ENCODE results near the gene TMEM53.

Gene TMEM53

DNA sequence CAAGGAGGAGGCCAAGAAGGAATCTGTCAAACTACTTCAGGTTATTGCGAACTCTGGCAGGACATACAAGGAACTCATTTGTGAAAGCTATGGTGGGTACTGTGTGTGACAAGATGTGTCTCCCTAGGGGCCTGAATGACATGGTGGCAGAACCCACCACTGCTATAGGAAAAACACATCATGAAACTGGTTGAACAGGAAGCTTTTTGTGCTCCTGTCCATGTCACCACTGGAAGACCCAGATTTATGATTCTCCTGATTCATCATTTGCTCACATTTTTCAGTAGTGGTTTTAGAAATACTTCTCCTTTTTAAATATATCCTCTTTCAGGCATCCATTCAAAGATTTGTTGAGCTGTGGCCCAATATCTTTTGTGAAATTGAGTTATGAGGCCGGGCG, 23.9 kb upstream of the TMEM53 start:
- in situ Hi-C loops (cut with MboI; ENCODE audit: low sequenced_read_pairs) = no loop called here

DNA sequence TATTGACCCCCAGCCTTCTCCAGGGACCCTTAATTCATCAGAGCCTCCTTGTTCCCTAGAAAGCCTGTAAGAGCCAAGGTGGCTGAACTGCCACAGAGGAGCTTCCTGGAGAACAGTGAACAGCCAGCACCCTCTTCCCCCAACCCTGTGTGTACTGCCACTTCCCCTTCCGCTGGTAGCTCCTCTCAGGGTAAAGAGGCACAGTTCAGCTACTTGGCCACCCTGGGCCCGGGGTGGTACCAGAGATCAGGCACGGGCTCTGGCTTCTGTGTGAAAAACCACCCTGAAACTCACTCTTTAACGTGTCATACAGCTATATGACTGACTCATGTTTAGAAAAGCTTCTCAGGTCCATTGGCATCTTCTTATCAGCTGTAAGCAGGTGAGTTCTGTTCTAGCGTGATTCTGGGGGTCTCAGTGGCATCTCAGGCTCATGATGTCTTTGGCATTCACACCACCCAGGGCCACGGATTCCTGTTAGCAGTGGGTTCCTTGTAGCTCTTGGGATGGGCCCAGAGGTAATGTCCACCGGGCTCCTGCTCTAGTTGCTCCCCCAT, 22.6 kb upstream of the TMEM53 start:
- in situ Hi-C loops (cut with MboI; ENCODE audit: low sequenced_read_pairs) = no loop called here

DNA sequence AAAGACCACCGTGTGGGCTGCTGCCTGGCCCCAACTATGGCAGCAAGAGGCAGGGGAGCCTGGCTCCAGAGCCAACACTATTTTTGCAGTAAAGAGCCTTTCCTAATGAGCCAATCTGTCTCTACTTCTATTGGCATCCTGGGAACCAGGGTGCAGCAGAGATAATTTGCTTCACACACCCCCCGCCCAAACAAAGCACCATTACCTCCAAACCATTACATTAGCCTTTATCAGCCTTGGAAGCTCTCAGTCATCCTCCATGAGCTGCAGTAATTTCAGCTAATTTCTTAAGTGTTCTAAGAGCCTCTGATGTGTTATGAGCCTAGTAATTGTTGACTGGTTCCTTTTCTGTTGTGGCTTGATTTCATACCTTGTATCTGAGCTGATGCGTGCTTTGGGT, 21.8 kb upstream of the TMEM53 start:
- in situ Hi-C loops (cut with MboI; ENCODE audit: low sequenced_read_pairs) = no loop called here

DNA sequence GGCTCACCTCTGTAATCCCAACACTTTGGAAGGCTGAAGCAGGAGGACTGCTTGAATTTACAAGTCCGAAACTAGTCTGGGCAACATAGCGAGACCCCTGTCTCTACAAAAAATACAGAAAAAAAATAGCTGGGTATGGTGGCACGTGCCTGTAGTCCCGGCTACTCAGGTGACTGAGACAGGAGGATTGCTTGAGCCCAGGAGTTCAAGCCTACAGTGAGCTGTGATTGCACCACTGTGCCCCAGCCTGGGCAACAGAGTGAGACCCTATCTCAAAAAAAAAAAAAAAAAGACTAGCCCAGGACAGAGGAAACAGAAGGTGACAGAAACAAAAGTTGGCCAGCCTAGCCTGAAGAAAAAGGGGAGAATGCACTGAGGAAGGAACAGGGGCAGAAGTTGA, 21.4 kb upstream of the TMEM53 start:
- in situ Hi-C loops (cut with MboI; ENCODE audit: low sequenced_read_pairs) = no loop called here

DNA sequence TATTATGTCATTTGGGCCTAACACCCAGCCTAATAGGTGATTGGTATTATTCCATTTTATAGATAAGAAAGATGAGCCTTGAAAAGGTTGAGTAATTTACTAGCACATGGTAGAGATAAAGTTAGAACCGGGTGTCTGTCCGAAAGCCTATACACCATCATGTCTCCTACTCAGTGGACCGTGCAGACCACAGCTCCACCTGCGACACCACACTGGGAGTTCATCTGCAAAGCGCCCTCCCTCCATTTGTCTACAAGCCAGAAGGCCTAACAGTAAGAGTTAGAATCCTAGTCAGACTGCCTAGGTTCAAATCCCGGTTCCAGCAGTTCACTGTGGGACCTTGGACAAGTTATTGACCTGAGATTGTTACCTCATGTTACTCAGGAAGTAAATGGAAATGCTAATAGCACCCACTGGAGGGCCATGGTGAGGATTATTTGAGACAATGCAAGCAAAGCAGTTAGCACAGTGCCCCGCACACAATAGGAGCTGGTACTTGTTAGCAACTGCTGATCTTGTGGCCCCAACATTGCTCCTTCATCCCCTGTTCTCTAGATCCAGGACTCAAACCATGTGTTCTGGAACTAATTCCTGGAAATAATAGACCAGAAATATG, 20.7 kb upstream of the TMEM53 start:
- in situ Hi-C loops (cut with MboI; ENCODE audit: low sequenced_read_pairs) = no loop called here

DNA sequence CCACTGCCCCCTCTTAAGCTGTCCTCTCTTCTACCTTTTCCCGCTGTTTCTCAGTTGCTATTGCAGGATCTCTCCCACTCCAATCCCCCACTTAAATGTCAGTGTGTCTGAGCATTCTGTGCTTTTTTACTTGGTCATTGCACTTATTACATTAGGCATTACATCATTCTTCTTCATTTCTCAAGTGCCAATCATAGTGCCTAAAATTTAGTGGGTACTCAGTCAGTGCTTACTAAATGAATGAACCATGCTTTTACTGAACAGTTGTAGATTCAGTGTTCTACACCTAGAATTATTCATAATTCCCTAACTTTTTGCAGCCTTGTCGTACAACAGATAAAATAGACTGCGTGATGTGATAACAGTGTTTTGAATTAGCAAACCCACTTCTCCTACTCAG, 19.6 kb upstream of the TMEM53 start:
- in situ Hi-C loops (cut with MboI; ENCODE audit: low sequenced_read_pairs) = no loop called here

DNA sequence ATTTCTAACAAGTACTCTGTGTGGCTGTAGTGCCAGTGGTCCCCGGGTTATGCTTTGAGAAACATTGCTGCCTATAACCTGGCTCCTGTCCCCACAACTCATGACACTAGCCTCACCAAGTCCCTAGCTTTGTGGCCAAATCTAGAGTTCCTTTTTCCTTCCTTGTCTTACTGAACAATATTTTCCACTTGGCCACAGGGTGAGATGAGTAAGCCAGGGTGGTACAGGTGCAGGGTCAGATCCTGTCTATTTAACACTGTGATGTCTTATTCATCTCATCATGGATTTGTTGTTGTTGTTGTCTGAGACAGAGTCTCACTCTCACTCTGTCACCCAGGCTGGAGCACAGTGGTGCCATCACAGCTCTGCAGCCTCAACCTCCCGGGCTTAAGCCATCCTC, 18.9 kb upstream of the TMEM53 start:
- in situ Hi-C loops (cut with MboI; ENCODE audit: low sequenced_read_pairs) = no loop called here

DNA sequence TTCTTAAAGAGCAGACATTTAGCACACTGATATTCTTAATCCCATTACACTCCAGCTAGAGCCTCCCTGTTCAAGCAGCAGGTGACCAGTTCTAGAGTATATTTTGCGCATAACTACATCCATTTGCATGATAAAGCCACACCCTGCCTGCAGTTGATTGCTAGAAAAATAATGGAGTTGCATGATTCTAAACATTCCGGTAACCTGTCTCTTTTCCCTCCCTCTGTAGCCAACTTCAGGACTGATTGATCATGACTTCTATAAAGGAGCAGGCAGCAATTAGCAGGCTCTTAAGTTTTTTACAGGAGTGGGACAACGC, 15.1 kb upstream of the TMEM53 start:
- in situ Hi-C loops (cut with MboI; ENCODE audit: low sequenced_read_pairs) = no loop called here

DNA sequence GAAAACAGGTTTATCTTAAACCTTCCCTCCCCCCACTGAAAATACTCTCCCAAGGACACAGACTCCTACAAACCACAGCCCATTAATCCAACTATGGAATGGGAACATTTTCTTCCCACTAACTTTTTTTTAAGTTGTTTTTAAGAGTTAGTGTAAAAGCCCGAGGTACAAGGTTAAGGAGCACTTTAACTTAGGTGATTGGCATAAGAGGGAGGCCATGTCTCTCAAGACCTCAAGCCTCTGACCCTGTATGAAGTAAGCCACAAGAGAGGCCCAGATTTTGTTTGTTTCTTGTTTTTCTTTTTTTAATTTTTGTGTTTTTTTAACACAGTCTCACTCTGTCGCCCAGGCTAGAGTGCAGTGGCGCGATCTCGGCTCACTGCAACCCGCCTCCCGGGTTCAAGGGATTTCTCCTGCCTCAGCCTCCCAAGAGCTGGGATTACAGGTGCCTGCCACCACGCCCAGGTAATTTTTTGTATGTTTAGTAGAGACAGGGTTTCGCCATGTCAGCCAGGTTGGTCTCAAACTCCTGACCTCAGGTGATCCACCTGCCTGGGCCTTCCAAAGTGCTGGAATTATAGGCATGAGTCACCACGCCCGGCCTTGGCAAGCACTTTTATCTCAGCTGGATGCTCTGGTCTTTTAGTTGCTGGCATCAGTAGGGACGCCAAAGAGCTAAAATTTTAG, 14.6 kb upstream of the TMEM53 start:
- in situ Hi-C loops (cut with MboI; ENCODE audit: low sequenced_read_pairs) = no loop called here

DNA sequence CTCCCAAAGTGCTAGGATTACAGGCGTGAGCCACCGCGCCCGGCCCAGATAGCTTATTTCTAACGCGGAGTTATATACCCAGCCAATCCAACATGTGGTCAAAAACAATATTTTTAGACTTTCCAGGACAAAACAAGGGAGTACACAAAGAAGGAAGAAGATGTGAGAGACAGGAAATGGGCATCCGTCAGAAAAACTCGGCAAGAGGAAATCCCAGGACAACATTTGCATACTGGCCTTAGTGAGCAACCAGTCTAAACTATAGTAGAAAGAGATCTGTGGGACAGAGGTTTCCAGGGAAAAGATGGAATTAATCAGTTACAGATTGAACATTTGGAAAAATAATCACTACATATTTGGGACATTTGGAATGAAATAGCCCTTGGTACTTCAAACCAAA, 11.6 kb upstream of the TMEM53 start:
- in situ Hi-C loops (cut with MboI; ENCODE audit: low sequenced_read_pairs) = no loop called here

DNA sequence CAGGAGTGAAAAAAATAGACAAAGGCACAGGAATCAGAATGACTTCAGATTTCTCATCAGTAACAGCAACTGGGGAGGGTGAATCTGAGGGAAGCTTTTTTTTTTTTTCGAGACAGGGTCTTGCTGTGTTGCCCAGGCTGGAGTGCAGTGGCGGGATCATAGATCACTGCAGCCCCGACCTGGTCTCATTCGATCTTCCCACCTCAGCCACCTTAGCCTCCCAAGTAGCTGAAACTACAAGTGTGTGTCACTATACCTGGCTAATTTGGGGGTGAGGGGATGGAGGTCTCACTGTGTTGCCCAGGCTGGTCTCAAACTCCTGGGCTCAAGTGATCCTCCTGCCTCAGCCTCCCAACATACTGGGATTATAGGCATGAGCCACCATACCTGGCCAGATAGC, 10.9 kb upstream of the TMEM53 start:
- in situ Hi-C loops (cut with MboI; ENCODE audit: low sequenced_read_pairs) = no loop called here

DNA sequence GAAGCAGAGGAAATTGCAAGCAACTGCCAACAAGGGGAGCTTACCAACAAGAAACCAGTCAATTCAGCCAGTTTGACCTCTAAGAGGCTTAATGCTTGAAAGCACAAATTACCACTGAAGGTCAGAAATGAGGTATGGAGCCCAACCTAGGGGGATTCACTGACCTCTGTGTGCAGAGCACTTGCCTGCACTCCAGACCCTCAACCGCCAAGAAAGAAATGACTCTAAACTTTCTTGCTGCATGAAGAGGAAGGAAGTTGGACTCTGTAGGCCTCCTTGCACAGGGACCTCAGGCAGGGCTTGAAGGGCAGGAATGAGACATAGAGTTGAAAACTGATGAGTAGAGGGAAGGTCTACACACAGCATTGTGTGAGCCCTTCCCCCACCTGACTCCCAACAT, 10.2 kb upstream of the TMEM53 start:
- in situ Hi-C loops (cut with MboI; ENCODE audit: low sequenced_read_pairs) = no loop called here

DNA sequence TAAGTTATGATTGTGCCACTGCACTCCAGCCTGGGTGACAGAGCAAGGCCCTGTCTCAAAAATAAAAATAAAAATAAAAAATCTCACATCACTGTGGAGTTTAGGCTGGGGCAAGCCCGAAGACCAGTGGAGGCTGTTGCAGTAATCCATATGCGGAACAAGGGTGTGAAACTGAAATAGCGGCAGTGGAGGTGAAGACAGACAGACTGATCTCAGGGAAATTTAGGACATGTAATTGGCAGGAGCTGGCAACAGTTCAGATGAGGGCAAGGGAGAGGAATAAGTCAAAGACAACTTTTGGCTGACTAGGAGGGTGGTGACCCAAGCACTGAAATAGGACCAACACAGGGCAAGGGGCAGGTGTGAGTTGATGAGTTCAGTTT, 8.6 kb upstream of the TMEM53 start:
- in situ Hi-C loops (cut with MboI; ENCODE audit: low sequenced_read_pairs) = no loop called here

DNA sequence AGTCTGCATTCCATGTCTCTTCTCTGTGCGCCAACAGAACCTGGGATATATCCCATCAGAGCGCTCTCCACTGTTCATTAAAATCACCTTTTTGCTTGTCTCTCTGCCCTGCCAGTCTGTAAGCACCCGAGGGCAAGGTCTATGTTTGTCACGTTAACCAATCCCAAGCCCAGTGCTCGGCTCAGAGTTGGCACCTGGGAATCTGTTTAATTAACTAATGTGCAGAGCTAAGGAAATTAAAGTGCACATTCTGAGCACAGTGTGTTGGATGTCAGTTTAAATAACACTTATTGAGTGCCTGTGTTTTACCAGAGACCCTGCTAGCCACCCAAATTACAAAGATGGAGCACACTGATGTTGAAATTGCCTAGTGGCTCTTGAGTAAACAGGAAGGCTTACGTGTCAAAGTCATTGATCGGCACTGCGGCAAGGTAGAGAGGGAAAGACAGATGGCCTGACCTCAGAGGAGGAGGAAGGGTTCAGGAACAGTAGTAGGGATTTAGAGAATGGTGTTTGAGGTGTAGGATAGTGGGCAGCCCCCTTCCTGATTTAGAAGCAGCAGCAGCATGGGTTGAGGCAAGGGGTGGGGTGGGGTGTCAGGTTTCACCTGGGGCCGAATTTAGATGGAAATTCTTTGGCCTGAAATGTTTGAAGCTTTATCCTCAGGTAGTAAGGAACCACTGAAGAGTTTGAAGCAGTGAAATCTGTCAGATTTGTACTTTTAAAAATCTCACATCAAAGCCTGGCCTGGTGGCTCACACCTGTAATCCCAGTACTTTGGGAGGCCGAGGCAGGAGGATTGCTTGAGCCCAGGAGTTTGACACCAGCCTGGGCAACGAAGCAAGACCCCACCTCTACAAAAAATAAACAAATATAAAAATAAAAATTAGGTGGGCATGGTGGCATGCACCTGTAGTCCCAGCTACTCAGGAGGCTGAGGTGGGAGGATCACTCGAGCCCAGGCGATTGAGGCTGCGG, 7.9 kb upstream of the TMEM53 start:
- in situ Hi-C loops (cut with MboI; ENCODE audit: low sequenced_read_pairs) = no loop called here

DNA sequence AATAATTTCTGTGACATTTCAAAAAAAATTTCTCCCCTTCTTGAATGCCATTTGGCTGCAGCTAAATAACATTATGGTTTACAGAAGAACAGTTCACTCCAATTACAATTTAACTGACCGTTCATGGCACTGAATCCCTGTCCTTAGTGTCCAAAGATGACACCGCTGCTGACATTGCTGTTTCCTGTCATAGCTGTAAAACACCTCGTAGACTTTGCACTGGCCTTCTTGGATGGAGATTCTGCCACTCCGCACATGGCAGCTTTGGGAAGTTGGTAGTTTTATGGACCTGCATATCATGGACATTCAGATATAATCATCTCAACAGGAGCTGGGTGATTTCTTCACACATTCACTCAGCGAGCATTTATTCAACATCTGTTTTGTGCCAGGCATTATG, 5.2 kb upstream of the TMEM53 start:
- in situ Hi-C loops (cut with MboI; ENCODE audit: low sequenced_read_pairs) = no loop called here

DNA sequence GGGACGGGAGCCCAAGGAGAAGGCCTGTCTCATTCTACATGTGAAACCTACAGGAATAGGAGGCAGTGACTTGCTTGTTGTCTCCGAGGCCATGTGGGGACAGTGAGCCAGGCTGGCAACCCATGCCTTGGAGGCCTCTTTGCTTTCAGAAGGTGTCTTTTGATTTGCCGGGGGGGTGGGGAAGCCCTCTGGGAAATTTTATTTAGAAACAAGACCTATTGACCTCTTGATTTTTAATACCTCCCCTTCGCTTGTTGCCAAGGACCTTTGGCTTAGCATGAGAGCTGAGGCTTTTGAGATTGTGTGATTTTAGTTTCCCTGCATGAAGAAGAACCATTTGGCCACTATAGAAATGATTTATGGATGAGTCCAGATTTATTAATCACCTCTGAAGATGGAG, 4.3 kb upstream of the TMEM53 start:
- in situ Hi-C loops (cut with MboI; ENCODE audit: low sequenced_read_pairs) = no loop called here

DNA sequence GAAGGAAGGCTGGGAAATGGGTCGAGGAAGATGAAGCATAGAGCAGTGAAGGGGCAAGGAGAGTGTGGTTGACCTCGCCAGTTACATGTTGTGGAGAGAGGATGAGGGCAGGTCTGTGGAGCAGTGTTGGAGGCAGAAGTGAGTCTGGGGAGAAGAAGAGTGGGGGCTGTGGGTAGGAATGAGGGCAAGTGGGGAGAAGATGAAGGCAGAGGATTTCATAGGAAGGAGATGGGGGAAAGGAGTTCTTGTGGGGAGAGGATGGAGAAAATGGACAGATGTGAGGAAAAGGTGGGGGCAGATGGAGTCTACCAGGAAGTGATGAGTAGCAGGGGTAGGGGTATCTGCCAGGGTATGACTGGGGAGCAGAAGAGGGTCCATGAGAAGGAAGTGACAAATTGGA, 3.8 kb upstream of the TMEM53 start:
- in situ Hi-C loops (cut with MboI; ENCODE audit: low sequenced_read_pairs) = no loop called here

DNA sequence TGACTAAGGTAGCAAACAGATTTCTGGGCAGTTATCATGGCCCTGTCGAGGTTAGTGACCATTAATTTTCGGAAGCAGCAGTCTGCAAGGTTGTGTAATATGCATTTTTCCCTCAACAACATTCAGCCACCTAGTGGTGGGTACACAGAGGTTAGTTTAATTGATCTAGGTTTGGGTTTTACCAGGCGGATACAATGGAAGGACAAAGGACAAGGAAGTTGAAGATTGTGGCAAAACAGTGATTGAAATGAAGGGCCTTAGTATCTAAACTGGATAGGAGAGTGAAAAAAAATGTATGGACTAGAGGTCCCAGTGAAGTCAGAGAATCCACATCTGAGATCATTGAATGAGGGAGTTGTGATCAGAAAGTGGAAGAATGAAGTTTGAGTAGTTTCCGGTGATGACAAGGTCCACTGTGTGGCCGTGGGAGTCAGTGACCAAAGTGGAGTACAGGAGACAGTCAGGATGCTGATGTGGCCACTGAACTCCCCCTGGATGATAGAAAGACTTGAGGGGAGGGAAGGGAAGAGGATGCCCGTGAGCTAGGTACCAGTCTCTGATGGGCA, 3.0 kb upstream of the TMEM53 start:
- in situ Hi-C loops (cut with MboI; ENCODE audit: low sequenced_read_pairs) = no loop called here

DNA sequence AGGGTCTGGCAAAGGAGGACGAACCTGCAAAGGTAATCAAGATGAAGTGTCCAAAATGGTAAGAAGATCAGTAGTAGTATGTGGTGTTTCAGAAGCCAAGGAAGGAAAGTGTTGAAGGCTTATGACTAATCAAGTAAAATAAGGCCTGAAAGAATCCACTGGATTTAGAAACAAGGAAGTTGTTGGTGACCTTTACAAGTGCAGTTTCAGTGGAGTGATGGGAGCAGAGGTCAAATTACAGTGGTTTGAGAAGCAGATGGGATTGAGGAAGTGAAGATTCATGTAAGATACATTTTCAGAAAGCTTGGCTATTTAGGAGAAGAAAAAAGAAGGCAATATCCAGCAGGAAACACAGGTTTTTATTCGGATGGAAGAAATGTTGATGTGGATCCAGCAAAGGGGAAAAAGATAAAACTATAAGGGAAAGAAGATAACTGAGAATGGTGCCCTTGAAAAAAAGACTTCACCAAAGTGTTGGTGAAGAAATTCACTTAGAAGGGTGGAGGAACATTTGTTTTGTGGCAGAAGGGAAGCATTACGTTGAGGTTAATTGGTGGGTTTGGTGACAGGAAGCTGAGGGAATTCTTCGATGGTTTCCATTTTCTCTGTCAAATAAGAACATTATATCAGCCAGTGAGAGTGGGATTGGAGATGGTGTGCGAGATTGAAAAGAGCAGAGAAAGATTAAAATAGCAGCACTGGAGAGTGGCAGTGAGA, 2.4 kb upstream of the TMEM53 start:
- in situ Hi-C loops (cut with MboI; ENCODE audit: low sequenced_read_pairs) = no loop called here

DNA sequence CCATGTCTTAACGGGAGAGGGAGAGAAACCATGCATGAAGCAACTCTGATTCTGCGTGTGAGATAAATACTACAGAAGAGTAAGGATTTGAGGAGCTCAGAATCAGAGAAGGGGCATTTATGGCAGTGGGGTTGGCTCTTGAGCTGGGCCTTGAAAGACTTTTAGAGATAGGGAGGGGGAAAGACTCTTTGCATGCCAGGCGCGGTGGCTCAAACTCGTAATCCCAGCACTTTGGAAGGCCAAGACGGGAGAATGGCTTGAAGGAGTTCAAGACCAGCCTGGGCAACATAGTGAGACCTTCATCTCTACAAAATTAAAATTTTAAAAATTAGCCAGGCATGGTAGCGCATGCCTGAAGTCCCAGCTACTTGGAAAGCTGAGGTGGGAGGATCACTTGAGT, 905 bp upstream of the TMEM53 start:
- in situ Hi-C loops (cut with MboI; ENCODE audit: low sequenced_read_pairs) = no loop called here

DNA sequence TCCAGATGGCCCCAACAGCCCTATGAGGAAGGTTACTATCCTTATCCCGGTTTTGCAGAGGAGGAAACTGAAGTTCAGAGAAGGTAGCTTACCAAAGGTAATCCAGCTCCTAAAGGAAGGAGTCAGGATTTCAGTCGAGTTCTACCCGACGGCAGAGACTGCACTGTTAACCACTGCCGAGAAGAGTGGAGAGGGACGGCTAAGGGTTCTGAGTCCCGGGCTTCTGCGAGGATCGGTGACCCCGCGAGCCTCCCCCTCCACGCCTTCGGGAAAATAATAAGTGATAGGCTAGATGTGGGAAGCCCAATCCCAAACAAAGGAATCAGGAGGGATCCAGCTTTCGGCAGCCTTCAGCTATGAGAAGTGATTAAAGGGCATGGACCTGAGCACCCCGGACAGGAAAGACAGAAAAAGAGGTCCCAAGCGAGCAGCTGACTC, 587 bp downstream of the TMEM53 start:
- in situ Hi-C loops (cut with MboI; ENCODE audit: low sequenced_read_pairs) = no loop called here

Data from HL-60/S4 treated with retinoic acid at 250 ng/mL for 4 days and 3 days (cell line).